ENCODE data around the gene ORAI1.
A peak's percentile ranks its signal among the peaks of the same experiment; 100 is the strongest.

Gene ORAI1

DNA sequence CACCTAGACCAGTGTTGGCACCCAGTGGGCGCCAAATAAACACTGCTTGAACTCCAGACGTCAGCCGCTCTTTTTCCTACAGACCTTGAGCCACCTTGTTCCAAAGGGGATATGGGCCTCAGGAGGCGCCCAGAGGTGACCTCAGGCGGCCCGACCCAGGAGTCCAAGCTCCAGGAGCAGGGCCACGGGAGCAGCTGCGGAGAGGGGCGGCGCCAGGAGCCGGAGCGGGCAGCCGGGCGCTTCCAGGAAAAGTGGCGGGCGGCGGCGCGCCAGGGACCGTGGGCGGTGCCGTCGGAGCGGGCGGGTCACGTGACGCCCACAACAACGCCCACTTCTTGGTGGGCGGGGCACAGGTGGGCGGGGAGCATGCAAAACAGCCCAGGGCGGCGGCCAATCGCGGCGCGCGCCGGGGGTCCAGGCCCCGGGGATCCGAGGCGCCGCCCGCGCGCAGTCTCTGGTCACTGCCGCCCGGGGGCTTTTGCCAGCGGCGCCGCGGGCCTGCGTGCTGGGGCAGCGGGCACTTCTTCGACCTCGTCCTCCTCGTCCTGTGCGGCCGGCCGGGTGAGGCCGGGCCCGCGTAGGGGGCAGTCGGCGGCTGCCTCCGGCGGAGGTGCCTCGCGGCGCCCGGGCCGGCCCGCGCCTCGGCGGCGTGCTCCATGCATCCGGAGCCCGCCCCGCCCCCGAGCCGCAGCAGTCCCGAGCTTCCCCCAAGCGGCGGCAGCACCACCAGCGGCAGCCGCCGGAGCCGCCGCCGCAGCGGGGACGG lies at the start of gene ORAI1:
TSS of gene ORAI1 (plus strand) at position 444 of the 766 bp plus-strand sequence.
- H3K4me3 ChIP-seq (ENCODE audit: low read depth, low read length) = peak within 1 kb of the TSS; percentile 79
- TF ChIP-seq, protein P1, sequence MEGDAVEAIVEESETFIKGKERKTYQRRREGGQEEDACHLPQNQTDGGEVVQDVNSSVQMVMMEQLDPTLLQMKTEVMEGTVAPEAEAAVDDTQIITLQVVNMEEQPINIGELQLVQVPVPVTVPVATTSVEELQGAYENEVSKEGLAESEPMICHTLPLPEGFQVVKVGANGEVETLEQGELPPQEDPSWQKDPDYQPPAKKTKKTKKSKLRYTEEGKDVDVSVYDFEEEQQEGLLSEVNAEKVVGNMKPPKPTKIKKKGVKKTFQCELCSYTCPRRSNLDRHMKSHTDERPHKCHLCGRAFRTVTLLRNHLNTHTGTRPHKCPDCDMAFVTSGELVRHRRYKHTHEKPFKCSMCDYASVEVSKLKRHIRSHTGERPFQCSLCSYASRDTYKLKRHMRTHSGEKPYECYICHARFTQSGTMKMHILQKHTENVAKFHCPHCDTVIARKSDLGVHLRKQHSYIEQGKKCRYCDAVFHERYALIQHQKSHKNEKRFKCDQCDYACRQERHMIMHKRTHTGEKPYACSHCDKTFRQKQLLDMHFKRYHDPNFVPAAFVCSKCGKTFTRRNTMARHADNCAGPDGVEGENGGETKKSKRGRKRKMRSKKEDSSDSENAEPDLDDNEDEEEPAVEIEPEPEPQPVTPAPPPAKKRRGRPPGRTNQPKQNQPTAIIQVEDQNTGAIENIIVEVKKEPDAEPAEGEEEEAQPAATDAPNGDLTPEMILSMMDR (IDR thresholded peaks at IDR 0.05; ENCODE audit: low read depth, low read length) = no peak
- TF ChIP-seq POLR2A (IDR thresholded peaks at IDR 0.05; ENCODE audit: extremely low read depth, insufficient read length) (peak; percentile 89), MYC (IDR thresholded peaks at IDR 0.05; ENCODE audit: low read depth, low read length) (peak; percentile 26; the same call in 1 of the 2 replicates)
- TF ChIP-seq, protein P2, sequence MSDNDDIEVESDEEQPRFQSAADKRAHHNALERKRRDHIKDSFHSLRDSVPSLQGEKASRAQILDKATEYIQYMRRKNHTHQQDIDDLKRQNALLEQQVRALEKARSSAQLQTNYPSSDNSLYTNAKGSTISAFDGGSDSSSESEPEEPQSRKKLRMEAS (IDR thresholded peaks at IDR 0.05; ENCODE audit: low read depth, low read length) = peak; percentile 93
- peak; percentile 99 for DNase-seq (ENCODE audit: low read depth)

DNA sequence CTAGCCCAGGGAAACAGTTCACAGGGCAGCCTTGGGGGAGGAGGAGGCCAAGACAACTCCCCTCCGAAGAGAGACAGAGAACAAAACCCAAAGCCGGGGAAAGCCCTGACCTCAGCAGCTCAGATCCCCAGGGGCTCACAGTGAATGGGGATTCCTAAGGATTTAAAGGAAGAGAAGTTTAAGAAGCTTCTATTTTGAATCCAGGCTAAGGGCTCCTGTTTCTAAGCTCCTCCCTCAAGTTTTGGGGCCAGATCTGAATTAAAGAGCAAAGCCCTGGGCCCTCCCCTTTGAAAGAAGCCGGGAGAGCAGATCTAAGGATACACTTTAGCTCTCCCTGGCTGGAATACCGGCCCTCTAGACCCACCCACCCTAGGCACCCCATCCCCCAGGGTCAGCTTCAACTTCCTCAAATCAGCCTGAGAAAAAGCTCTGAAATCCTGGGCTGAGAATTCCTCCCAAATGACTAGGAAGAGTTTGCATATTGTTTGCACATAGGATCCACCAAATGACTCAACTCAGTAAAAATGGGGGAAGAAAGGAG lies 49.4 kb upstream of the ORAI1 start:
- no peak overlapping the region for H3K4me3 ChIP-seq (ENCODE audit: low read depth, low read length)
- DNase-seq (ENCODE audit: low read depth) = peak; percentile 46
- TF ChIP-seq, protein P2 (IDR thresholded peaks at IDR 0.05; ENCODE audit: low read depth, low read length) = no peak
- TF ChIP-seq MYC (IDR thresholded peaks at IDR 0.05; ENCODE audit: low read depth, low read length) = no peak

DNA sequence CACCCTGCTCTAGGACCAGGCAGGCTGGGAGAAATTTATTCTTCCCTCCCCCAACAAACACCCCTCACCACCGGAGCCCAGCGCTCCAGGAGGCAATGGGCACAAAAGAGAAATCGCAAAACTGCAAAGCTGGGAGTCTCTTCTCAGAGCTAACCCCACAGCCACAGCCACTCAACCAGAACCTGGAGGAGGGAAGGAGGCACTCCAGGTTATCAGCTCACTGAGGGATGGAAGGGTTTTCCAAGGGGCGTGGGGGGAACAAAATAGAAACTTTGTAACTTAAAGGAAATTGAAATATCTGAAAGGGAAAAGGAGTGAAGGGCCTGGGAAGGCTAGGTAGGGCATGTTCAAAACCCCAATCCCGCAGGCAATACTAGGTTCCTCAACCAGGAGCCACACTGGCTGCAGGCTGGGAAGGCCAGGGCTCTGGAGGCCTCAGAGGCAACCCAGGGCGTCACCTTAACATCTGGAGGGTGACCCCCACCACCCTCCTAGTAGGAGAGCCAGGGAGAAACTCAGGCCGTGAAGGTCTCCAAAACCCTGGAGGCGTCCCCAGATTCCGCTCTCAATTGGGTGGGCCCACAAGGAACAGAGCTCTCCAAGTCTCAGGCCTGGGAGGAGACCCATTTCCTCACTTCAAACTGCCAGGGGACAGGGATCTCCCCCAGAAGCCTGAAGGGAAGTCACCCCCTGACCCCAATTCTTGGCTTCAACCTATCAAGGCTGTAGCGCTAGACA lies 48.7 kb upstream of the ORAI1 start:
- no peak overlapping the region for H3K4me3 ChIP-seq (ENCODE audit: low read depth, low read length)
- TF ChIP-seq, protein P2 (IDR thresholded peaks at IDR 0.05; ENCODE audit: low read depth, low read length) = no peak
- TF ChIP-seq, protein P1 (IDR thresholded peaks at IDR 0.05; ENCODE audit: low read depth, low read length) = no peak
- TF ChIP-seq POLR2A (IDR thresholded peaks at IDR 0.05; ENCODE audit: extremely low read depth, insufficient read length) = no peak
- no peak for TF ChIP-seq MYC (IDR thresholded peaks at IDR 0.05; ENCODE audit: low read depth, low read length)
- DNase-seq (ENCODE audit: low read depth) = peak; percentile 20

DNA sequence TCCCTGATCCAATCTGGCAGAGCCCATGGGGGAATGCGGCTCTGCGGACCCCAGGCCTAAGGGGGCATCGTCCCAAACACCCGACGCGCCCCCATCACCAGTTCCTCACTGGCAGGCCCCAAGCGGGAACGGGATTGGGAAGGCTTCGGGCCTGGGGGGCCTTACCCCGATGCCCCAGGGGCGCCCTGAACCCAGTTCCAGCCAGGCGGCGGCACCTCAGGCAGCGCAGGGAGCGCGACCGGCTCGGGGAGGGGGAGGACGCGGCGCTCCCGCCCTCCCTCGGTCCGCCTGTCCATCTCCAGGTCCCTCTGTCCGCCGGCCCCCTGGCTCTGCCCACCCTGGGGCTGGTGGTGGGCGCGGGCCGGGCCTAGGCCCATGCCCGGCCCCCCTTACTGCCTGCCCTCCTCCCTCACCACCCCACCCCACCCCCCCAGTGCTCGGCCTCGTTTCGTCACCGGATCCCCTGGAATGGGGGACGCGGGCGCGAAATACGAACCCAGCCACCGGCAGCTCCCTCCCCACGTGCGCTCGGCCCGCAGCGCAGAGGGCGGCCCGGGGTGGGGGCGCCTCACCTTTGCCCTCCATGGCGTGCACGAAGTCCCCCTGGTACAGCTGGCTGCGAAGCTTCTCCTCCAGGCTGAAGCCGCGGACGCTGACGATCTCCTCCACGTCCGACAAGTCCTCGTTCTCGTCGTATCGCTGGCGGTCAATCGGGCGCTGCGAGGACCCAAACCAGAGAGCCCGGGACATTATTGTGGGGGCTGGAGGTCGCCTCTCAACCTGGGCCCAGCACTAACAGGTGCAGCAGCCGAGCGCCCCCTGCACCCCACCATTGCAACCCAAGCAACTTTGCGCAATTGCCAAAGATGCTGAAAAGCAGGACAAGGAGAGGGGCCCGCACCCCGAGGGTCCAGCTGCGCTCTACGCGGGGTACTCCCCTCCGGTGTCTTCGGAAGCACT lies 47.8 kb upstream of the ORAI1 start:
- peak; percentile 62 for DNase-seq (ENCODE audit: low read depth)
- H3K4me3 ChIP-seq (ENCODE audit: low read depth, low read length) = peak overlapping the region; percentile 80
- TF ChIP-seq, protein P2 (IDR thresholded peaks at IDR 0.05; ENCODE audit: low read depth, low read length) = no peak
- TF ChIP-seq MYC (IDR thresholded peaks at IDR 0.05; ENCODE audit: low read depth, low read length) = no peak
- no peak for TF ChIP-seq POLR2A (IDR thresholded peaks at IDR 0.05; ENCODE audit: extremely low read depth, insufficient read length)
- TF ChIP-seq, protein P1 (IDR thresholded peaks at IDR 0.05; ENCODE audit: low read depth, low read length) = no peak

DNA sequence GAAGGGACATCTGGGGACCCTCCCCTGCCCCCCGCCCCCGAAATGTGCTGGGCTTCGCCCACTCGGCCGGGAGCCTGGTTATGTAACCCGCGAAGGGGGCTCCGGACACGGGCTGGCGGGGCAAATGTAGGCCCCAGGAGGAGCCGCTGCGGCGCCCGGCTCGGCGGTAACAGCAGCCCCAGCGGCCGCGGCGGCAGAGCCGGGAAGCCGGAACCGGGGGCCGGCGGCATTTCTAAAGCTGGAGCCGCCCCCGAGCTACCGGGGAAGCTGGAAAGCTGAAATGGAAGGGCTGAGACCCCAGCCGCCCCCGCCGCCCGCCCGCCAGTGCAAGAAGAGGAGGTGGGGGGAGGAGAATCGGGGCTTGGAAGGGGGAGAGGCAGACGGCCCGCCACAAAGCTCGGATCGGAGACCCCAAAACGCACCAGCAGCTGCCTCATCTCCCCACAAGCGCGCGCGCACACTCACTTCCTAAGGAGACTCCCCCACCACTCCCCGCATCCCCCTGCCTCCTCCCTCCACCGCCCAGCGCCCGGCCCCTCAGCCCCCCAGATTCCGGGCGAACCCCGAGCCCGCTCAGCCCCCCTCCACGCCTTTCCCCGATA lies 47.0 kb upstream of the ORAI1 start:
- H3K4me3 ChIP-seq (ENCODE audit: low read depth, low read length) = peak overlapping the region; percentile 80
- DNase-seq (ENCODE audit: low read depth) = peak; percentile 77
- TF ChIP-seq POLR2A (IDR thresholded peaks at IDR 0.05; ENCODE audit: extremely low read depth, insufficient read length) (peak; percentile 27), MYC (IDR thresholded peaks at IDR 0.05; ENCODE audit: low read depth, low read length) (no peak)
- TF ChIP-seq, protein P2 (IDR thresholded peaks at IDR 0.05; ENCODE audit: low read depth, low read length) = no peak
- TF ChIP-seq, protein P1 (IDR thresholded peaks at IDR 0.05; ENCODE audit: low read depth, low read length) = peak; percentile 0

Data from NB4 (cell line).